ENCODE data around the gene NDUFAF7.
"Not testable (repeated sequence)": the region's sequence is repeated elsewhere in the genome, so short reads cannot be mapped to it uniquely, and the experiment has no call there.

NDUFAF7 gene

GRCh38 chr2:37219046-37219445 is 12.4 kb upstream of the NDUFAF7 start:
- no peak for DNase-seq

- no peak for DNase-seq
Observed at GRCh38 chr2:37223131-37223530, 8.3 kb upstream of the NDUFAF7 start.

- no peak for DNase-seq
Observed at GRCh38 chr2:37224063-37224462, 7.4 kb upstream of the NDUFAF7 start.

GRCh38 chr2:37225129-37225528 is 6.3 kb upstream of the NDUFAF7 start:
- DNase-seq = not testable (repeated sequence)

- DNase-seq = no peak
Observed at GRCh38 chr2:37226863-37227262, 4.6 kb upstream of the NDUFAF7 start.

- DNase-seq = no peak
Observed at GRCh38 chr2:37228788-37229187, 2.7 kb upstream of the NDUFAF7 start.

- DNase-seq = no peak
Observed at GRCh38 chr2:37230581-37230980, 877 bp upstream of the NDUFAF7 start.

GRCh38 chr2:37232131-37232933 is 874 bp downstream of the NDUFAF7 start:
- DNase-seq = no peak

- no peak for DNase-seq
Observed at GRCh38 chr2:37243435-37243834, 12.0 kb downstream of the NDUFAF7 start.

GRCh38 chr2:37244017-37244416 is 12.6 kb downstream of the NDUFAF7 start:
- DNase-seq = no peak

GRCh38 chr2:37244755-37245154 is 13.3 kb downstream of the NDUFAF7 start:
- no peak for DNase-seq

GRCh38 chr2:37246205-37246604 is 14.7 kb downstream of the NDUFAF7 start:
- no peak for DNase-seq

GRCh38 chr2:37250869-37251740 is 19.6 kb downstream of the NDUFAF7 start:
- no peak for DNase-seq

GRCh38 chr2:37262522-37262921 is 31.1 kb downstream of the NDUFAF7 start:
- DNase-seq = no peak

- no peak for DNase-seq
Observed at GRCh38 chr2:37263839-37264238, 32.4 kb downstream of the NDUFAF7 start.

- DNase-seq = no peak
Observed at GRCh38 chr2:37267685-37268084, 36.2 kb downstream of the NDUFAF7 start.

GRCh38 chr2:37268111-37268510 is 36.7 kb downstream of the NDUFAF7 start:
- no peak for DNase-seq

GRCh38 chr2:37271376-37272067 is 40.1 kb downstream of the NDUFAF7 start:
- no peak for DNase-seq

GRCh38 chr2:37274359-37274965 is 43.0 kb downstream of the NDUFAF7 start:
- no peak for DNase-seq

GRCh38 chr2:37276291-37276690 is 44.8 kb downstream of the NDUFAF7 start:
- DNase-seq = no peak

- DNase-seq = no peak
Observed at GRCh38 chr2:37281916-37282315, 50.5 kb downstream of the NDUFAF7 start.

- DNase-seq = no peak
Observed at GRCh38 chr2:37282746-37283145, 51.3 kb downstream of the NDUFAF7 start.

GRCh38 chr2:37283207-37283606 is 51.7 kb downstream of the NDUFAF7 start:
- no peak for DNase-seq

Measured in NCI-H1694 (cell line).